PC-3 (cell line): ENCODE data around the gene SAMM50.

Source experiments
- CTCF ChIP-seq: fragments of 300-600 bp; sonication (generic); conservative IDR thresholded peaks from 2 replicates; pipeline ENCODE4 v1.5.1; 2017; ENCODE audit warnings: antibody characterized with exemption, low read depth, mild to moderate bottlenecking, low read length
- EZH2 ChIP-seq: fragments of 300-600 bp; sonication (generic); IDR thresholded peaks from one replicate; pipeline ENCODE4 v1.6.1; 2017; ENCODE audit warnings: antibody characterized with exemption, mild to moderate bottlenecking, low read length; ENCODE audit not compliant: unreplicated experiment

DNA sequence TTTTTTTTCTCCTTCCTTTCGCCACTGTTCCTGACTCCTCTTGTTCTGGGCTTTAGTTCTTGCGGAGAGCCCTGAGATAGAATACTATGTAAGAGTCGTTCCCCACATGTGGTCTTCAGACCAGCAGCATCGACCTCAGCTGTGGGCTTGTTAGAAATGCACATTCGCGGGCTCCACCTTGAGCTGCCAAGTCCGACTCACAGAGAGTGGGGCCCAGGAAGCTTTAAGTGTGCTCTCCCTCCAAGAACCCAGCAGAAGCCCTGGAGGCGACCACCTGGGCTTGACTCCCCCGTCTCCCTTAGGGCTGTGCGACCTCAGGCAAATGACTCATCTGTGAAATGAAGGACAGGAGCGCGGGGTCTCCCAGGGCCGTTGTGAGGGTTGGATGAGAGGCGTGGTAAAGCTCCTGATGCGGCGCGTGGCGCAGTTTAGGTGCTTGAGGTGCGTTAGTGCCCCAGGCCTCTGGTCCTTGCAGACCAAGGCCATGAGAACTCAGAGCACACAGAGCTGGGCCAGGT, 18.8 kb downstream of the SAMM50 start:
- TF ChIP-seq CTCF: no peak
- no peak for TF ChIP-seq EZH2
